Astrocyte (in vitro differentiated cells and primary cell): ENCODE results near the gene CD44. TPM values are rescaled to one million over a fixed set of nuclear protein-coding genes. Genes with fewer than 3 reads are reported as not detected.

Experiments
- DNase-seq: peaks from one replicate; pipeline ENCODE4 v3.0.0-alpha.2; 2010; ENCODE audit warnings: low read depth
- FAIRE-seq: peaks from 2 replicates; lab custom pipeline; 2011; peaks lifted over from hg19 to GRCh38; lab: Jason Lieb, UNC
- H2AFZ ChIP-seq: 2 replicates; pipeline ENCODE4 v1.6.0; 2012; ENCODE audit warnings: low read depth, low read length, inconsistent platforms
- H3K27ac ChIP-seq: 2 replicates; pipeline ENCODE4 v1.5.1; 2011; ENCODE audit warnings: low read depth, low read length, inconsistent platforms
- H3K27me3 ChIP-seq: 2 replicates; pipeline ENCODE4 v1.6.0; 2011; ENCODE audit warnings: low read length, inconsistent platforms; ENCODE audit not compliant: insufficient read depth
- H3K36me3 ChIP-seq: 2 replicates; pipeline ENCODE4 v1.5.1; 2011; ENCODE audit warnings: low read length, inconsistent platforms; ENCODE audit not compliant: insufficient read depth
- H3K4me1 ChIP-seq: 2 replicates; pipeline ENCODE4 v1.5.1; 2011; ENCODE audit warnings: low read length, inconsistent platforms; ENCODE audit not compliant: insufficient read depth
- H3K4me2 ChIP-seq: 2 replicates; pipeline ENCODE4 v1.6.0; 2012; ENCODE audit warnings: low read length, inconsistent platforms
- H3K4me3 ChIP-seq: 2 replicates; pipeline ENCODE4 v1.5.1; 2011; ENCODE audit warnings: low read depth, mild to moderate bottlenecking, low read length, inconsistent platforms; ENCODE audit not compliant: insufficient read depth
- H3K79me2 ChIP-seq: 2 replicates; pipeline ENCODE4 v1.6.0; 2012; ENCODE audit warnings: mild to moderate bottlenecking, low read length, inconsistent platforms; ENCODE audit not compliant: insufficient read depth
- H3K9ac ChIP-seq: 2 replicates; pipeline ENCODE4 v1.6.0; 2012; ENCODE audit warnings: mild to moderate bottlenecking, low read length, inconsistent platforms
- H3K9me3 ChIP-seq: 2 replicates; pipeline ENCODE4 v1.5.1; 2012; ENCODE audit warnings: low read depth, mild to moderate bottlenecking, low read length, inconsistent platforms; ENCODE audit not compliant: insufficient read depth
- H4K20me1 ChIP-seq: 2 replicates; pipeline ENCODE4 v1.6.0; 2012; ENCODE audit warnings: low read length, inconsistent platforms; ENCODE audit not compliant: insufficient read depth
- H3K27ac Mint-ChIP-seq: one replicate; pipeline ENCODE4 v1.8.0; 2021; ENCODE audit warnings: mild to moderate bottlenecking, mixed read lengths; ENCODE audit not compliant: unreplicated experiment
- H3K27me3 Mint-ChIP-seq: one replicate; pipeline ENCODE4 v1.8.0; 2021; ENCODE audit warnings: low read depth, mixed read lengths; ENCODE audit not compliant: unreplicated experiment
- H3K36me3 Mint-ChIP-seq: one replicate; pipeline ENCODE4 v1.8.0; 2021; ENCODE audit warnings: low read depth, mixed read lengths; ENCODE audit not compliant: unreplicated experiment
- H3K4me1 Mint-ChIP-seq: one replicate; pipeline ENCODE4 v1.8.0; 2021; ENCODE audit warnings: low read depth, mixed read lengths; ENCODE audit not compliant: unreplicated experiment
- H3K4me3 Mint-ChIP-seq: one replicate; pipeline ENCODE4 v1.8.0; 2021; ENCODE audit warnings: mild to moderate bottlenecking, moderate library complexity, mixed read lengths; ENCODE audit not compliant: unreplicated experiment
- H3K9me3 Mint-ChIP-seq: one replicate; pipeline ENCODE4 v1.8.0; 2021; ENCODE audit warnings: mild to moderate bottlenecking, mixed read lengths; ENCODE audit not compliant: unreplicated experiment
- EZH2 ChIP-seq: IDR thresholded peaks from 2 replicates; pipeline ENCODE4 v1.6.1; 2012; ENCODE audit warnings: mild to moderate bottlenecking, low read length, inconsistent platforms; ENCODE audit not compliant: insufficient read depth
- total RNA-seq: library from RNA; stranded (reverse); gene quantifications from 2 replicates; pipeline ENCODE4 v1.2.1, GENCODE V29; 2021
- TF ChIP-seq, protein P1 (sequence below): IDR thresholded peaks from 2 replicates; pipeline ENCODE4 v1.5.1; 2011; ENCODE audit warnings: low read depth, mild to moderate bottlenecking, inconsistent platforms, low read length, moderate library complexity; ENCODE audit not compliant: insufficient read depth

CD44 gene
- total RNA-seq, 1 donor from 2014 or later: 154 TPM

DNA sequence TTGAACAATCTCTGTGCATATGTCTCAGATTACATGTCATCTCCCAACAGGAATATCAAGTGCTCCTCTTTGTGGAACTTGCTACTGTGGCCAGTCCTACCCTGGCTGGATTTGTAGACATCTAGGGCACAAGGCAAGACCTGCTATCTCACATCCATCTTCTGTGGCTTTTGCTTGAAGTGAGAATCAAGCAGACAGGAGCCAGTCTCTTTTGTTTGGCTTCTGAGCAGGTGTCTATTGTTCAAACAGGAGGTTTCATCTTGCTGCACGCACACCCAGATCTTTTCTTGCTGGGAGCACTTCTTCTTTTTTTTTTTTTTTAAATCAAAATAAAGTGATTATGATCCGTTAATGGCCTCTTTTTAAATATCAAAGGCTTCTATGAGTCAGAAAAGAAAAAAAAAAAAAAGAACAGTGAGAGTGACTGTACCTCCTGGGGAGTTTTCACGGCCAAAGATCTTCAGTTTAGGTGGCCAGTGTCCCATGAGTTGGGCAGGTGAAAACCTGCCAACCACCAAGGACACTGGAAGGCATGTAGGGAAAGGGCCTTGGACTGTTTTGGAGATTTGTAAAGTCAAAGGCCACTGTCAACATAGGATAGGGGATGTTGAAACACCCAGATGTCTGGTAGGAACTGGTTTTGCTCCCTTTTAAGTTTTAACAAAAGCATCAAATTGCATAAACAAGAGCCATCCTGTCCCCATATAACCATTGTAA lies 78.1 kb downstream of the CD44 start:
- Histone ChIP-seq H3K4me3 (no peak overlapping the region), H3K27ac (peak overlapping the region; percentile 90), H2AFZ (no peak overlapping the region), H3K36me3 (peaks cover 49% of the 10 kb centered on the region), H3K9ac (peak overlapping the region; percentile 1), H3K79me2 (peaks cover 7% of the 10 kb centered on the region), H4K20me1 (no peaks in the 10 kb centered on the region), H3K27me3 (no peaks in the 10 kb centered on the region), H3K4me2 (no peak overlapping the region), H3K9me3 (no peaks in the 10 kb centered on the region), H3K4me1 (peaks cover 33% of the 10 kb centered on the region)
- Mint-ChIP-seq H3K4me1 (peaks cover 19% of the 10 kb centered on the region), H3K27me3 (no peaks in the 10 kb centered on the region), H3K36me3 (peaks cover 6% of the 10 kb centered on the region), H3K4me3 (no peak overlapping the region), H3K27ac (no peak overlapping the region), H3K9me3 (no peaks in the 10 kb centered on the region)
- DNase-seq (no peak), FAIRE-seq (no peak)
- TF ChIP-seq EZH2: no peak
- TF ChIP-seq, protein P1, sequence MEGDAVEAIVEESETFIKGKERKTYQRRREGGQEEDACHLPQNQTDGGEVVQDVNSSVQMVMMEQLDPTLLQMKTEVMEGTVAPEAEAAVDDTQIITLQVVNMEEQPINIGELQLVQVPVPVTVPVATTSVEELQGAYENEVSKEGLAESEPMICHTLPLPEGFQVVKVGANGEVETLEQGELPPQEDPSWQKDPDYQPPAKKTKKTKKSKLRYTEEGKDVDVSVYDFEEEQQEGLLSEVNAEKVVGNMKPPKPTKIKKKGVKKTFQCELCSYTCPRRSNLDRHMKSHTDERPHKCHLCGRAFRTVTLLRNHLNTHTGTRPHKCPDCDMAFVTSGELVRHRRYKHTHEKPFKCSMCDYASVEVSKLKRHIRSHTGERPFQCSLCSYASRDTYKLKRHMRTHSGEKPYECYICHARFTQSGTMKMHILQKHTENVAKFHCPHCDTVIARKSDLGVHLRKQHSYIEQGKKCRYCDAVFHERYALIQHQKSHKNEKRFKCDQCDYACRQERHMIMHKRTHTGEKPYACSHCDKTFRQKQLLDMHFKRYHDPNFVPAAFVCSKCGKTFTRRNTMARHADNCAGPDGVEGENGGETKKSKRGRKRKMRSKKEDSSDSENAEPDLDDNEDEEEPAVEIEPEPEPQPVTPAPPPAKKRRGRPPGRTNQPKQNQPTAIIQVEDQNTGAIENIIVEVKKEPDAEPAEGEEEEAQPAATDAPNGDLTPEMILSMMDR: no peak

DNA sequence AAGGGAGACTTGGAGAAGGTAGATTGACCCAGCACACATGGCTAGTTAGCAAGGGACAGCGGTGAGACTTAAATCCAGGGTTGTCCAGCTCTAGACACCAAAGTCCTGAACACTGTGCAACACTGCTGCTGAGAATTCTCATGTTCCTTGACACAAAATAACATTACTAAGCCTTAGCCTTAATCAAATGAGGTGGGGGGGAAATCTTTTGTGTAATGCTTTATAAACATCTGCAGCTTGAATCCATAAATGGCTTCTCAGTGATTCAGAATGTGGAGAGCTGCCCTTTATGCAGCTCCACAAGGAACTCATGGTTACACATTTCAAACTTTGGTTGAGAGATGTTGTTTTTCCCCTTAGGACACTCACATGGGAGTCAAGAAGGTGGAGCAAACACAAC lies 80.0 kb downstream of the CD44 start:
- FAIRE-seq (no peak), DNase-seq (peak; percentile 59)
- H3K9me3 ChIP-seq: no peaks in the 10 kb centered on the region
- H3K4me1 ChIP-seq: peaks cover 26% of the 10 kb centered on the region
- H3K27ac ChIP-seq: peak overlapping the region; percentile 45
- no peaks in the 10 kb centered on the region for H3K27me3 Mint-ChIP-seq
- H3K4me3 Mint-ChIP-seq: no peak overlapping the region
- H3K27me3 ChIP-seq: no peaks in the 10 kb centered on the region
- no peaks in the 10 kb centered on the region for H4K20me1 ChIP-seq
- H3K4me2 ChIP-seq: no peak overlapping the region
- H2AFZ ChIP-seq: no peak overlapping the region
- no peak for TF ChIP-seq EZH2
- TF ChIP-seq, protein P1: no peak
- no peak overlapping the region for H3K9ac ChIP-seq
- H3K79me2 ChIP-seq: peaks cover 5% of the 10 kb centered on the region
- H3K27ac Mint-ChIP-seq: no peak overlapping the region
- no peak overlapping the region for H3K4me3 ChIP-seq
- H3K9me3 Mint-ChIP-seq: no peaks in the 10 kb centered on the region
- peaks cover 6% of the 10 kb centered on the region for H3K36me3 Mint-ChIP-seq
- peaks cover 18% of the 10 kb centered on the region for H3K4me1 Mint-ChIP-seq
- peaks cover 67% of the 10 kb centered on the region for H3K36me3 ChIP-seq

DNA sequence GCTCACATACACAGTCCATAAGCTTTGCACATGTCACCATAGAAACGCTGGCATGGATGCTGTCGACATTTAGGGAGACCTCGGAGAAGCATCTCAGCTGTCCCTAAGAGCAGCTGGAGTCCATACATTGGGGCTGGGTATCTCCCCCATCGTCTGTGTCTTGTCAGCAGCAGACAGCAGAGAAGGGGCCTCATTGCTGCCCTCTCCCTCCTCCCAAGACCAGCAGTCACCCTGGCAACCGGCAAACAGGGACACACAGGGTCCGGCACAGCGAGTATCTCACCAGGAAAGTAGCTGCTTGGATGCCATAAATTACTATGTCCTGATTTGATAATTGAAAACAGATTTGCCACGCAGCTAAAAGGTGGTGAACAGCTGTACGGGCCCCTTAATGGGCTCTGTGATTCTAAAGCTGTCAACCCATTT lies 84.4 kb downstream of the CD44 start:
- H4K20me1 ChIP-seq: no peaks in the 10 kb centered on the region
- peaks cover 7% of the 10 kb centered on the region for H3K36me3 Mint-ChIP-seq
- no peaks in the 10 kb centered on the region for H3K9me3 ChIP-seq
- H2AFZ ChIP-seq: no peak overlapping the region
- H3K36me3 ChIP-seq: peaks cover 81% of the 10 kb centered on the region
- peak; percentile 60 for DNase-seq
- H3K27me3 ChIP-seq: no peaks in the 10 kb centered on the region
- H3K79me2 ChIP-seq: no peaks in the 10 kb centered on the region
- H3K4me1 ChIP-seq: peaks cover 2% of the 10 kb centered on the region
- peak overlapping the region; percentile 40 for H3K27ac ChIP-seq
- peak overlapping the region; percentile 38 for H3K9ac ChIP-seq
- TF ChIP-seq, protein P1: no peak
- TF ChIP-seq EZH2: no peak
- no peak overlapping the region for H3K4me3 ChIP-seq
- no peak overlapping the region for H3K4me2 ChIP-seq
- no peak overlapping the region for H3K4me3 Mint-ChIP-seq
- no peaks in the 10 kb centered on the region for H3K4me1 Mint-ChIP-seq
- H3K9me3 Mint-ChIP-seq: no peaks in the 10 kb centered on the region
- no peak overlapping the region for H3K27ac Mint-ChIP-seq
- no peak for FAIRE-seq
- H3K27me3 Mint-ChIP-seq: no peaks in the 10 kb centered on the region
